LNCaP clone FGC (cell line): ENCODE results near the gene TMPRSS6.

ENCODE experiments used
- DNase-seq: peaks from one replicate; pipeline ENCODE4 v3.0.0-alpha.2; 2011; ENCODE audit warnings: low read depth
- H3K4me3 ChIP-seq: 2 replicates; pipeline ENCODE4 v1.5.1; 2011; ENCODE audit warnings: mild to moderate bottlenecking, low read depth, low read length, control low read depth
- TF ChIP-seq, protein P1 (sequence below): IDR thresholded peaks from 2 replicates; pipeline ENCODE4 v1.5.1; 2012; ENCODE audit warnings: mild to moderate bottlenecking; ENCODE audit not compliant: control insufficient read depth, insufficient read depth; ENCODE audit errors: extremely low read depth

The TMPRSS6 gene

DNA sequence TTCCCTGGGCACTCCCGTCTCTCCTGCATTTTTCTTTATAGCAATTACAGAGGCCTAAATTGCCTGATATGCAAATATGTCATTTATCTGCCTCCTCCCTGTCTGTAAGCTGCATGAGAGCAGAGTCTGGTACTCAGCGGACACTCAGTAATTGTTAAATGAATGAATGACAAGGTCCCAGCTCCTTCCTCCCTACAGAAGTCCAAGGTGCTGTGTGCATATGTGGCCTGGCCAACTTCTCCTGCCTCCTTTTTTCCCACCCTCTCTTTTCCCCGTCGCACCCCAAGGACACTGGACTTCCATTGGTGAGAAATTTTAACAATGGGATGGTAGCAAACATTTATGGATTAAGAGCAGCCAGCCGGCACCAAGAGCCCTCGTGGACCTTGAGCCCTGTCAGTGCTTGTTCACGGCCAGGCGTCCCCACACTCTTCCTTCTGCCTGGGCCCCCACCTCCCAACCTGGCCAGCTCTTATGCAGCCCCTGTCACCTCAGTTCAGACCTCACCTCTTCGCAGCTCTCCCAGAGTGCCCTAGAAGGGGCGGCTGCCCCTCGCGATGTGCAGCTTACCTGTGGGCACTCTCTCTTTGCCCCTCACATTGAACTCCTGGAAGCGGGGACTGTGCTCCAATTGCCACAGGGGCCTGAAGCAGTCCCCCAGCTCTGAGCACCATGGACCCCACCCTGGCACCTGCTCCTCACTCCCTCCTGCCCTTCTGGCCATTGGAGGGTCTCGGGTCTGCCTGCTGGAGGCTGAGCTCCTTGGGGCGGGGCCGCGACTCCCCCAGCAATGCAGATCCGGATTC, 1.5 kb downstream of the TMPRSS6 start:
- no peak for DNase-seq
- TF ChIP-seq, protein P1, sequence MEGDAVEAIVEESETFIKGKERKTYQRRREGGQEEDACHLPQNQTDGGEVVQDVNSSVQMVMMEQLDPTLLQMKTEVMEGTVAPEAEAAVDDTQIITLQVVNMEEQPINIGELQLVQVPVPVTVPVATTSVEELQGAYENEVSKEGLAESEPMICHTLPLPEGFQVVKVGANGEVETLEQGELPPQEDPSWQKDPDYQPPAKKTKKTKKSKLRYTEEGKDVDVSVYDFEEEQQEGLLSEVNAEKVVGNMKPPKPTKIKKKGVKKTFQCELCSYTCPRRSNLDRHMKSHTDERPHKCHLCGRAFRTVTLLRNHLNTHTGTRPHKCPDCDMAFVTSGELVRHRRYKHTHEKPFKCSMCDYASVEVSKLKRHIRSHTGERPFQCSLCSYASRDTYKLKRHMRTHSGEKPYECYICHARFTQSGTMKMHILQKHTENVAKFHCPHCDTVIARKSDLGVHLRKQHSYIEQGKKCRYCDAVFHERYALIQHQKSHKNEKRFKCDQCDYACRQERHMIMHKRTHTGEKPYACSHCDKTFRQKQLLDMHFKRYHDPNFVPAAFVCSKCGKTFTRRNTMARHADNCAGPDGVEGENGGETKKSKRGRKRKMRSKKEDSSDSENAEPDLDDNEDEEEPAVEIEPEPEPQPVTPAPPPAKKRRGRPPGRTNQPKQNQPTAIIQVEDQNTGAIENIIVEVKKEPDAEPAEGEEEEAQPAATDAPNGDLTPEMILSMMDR = no peak
- no peak overlapping the region for H3K4me3 ChIP-seq

DNA sequence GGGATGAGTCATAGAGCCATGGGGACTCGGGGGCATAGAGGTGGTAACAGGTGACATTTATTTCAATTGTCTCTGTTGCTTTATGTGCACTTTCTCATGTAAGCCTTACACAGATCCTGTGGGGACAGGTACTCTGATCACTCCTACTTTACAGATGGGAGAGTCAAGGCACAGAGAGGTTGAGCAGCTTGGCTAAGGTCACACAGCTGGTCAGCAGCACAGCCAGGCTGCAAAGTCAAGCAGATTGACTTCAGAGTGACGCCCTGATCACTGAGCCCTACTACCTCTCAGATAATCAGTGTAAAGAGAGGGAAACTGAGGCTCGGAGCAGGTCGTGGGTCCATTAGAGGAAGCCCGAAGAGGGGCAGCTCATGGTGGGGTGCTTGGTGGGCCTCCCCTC, 3.5 kb downstream of the TMPRSS6 start:
- TF ChIP-seq, protein P1 = no peak
- no peak for DNase-seq

DNA sequence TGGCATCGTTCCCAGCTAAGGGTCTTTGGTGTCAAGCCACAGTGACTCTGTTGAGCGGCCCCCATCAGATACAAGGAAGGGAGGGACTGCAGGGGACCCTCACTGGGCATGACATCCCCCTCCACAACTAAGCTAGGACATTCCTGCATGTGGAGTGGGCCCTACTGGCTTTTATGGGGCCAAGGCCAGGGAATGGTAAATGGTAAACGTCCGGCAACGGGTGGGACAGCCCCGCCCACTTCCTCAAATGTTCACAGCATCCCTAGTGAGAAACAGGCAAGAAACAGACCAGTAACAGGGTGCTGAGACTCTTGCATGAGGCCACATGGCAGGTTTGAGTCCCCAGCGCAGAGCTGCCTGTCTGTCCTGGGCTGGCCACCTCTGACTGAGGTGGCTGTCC, 4.4 kb downstream of the TMPRSS6 start:
- no peak overlapping the region for H3K4me3 ChIP-seq
- TF ChIP-seq, protein P1 = no peak
- no peak for DNase-seq

More for the DNA sequence above, 3.5 kb downstream of the TMPRSS6 start:
- H3K4me3 ChIP-seq = no peak overlapping the region

DNA sequence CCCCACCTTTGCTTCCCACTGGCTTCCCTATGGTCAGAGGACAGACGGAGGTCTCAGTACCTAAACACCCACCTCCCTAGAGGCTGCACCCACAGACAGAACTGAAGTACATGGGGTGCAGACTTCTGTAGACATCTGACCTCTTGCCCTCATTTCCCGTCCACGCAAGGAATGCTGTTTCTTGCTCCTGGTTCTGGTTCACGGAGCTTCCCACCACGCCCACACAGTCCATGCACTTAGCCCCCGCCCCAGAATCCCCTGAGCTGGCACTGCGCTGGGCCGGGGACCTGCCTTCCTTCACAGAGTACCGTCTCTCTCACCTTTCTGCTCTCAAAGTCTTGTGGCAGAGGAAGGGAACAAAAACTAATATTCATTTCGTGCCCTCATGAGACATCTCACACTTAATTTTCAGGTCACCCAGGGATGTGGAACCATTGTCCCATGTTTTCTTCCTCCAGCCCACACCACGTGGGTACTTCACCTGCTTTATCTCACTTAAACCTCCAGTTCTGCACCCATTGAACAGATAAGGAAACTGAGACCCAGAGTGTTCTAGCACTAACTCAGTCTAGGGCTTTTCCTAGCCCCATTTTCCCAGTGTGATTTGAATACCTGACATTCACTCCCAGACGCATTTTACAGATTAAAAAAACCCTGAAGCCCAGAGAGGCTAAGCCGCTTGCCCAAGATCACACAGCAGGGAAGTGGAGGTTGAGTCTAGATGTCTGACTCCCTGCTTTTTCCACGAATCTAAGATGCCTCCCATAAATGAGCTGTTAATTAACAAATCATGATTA, 5.7 kb downstream of the TMPRSS6 start:
- DNase-seq = no peak
- H3K4me3 ChIP-seq = no peak overlapping the region
- TF ChIP-seq, protein P1 = no peak

DNA sequence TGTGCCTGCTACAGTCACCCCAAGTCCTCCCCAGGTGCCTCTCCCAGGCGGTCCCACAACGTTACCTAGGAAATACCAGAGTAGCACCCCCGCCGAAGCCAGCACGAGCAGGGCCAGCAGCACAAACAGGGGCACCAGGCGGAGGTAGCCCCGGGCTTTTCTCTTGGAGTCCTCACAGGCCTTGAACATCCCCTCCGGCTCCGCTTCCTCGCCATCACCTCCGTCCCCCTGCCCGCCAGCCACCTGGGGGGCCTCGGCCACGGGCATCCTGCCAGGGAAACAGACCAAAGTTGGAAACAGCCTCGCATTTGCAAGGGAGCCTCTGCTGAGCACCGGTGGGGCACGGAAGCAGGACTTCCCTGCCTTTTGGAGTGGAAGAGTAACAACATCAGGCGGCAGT, 6.4 kb downstream of the TMPRSS6 start:
- H3K4me3 ChIP-seq = no peak overlapping the region
- TF ChIP-seq, protein P1 = no peak

DNA sequence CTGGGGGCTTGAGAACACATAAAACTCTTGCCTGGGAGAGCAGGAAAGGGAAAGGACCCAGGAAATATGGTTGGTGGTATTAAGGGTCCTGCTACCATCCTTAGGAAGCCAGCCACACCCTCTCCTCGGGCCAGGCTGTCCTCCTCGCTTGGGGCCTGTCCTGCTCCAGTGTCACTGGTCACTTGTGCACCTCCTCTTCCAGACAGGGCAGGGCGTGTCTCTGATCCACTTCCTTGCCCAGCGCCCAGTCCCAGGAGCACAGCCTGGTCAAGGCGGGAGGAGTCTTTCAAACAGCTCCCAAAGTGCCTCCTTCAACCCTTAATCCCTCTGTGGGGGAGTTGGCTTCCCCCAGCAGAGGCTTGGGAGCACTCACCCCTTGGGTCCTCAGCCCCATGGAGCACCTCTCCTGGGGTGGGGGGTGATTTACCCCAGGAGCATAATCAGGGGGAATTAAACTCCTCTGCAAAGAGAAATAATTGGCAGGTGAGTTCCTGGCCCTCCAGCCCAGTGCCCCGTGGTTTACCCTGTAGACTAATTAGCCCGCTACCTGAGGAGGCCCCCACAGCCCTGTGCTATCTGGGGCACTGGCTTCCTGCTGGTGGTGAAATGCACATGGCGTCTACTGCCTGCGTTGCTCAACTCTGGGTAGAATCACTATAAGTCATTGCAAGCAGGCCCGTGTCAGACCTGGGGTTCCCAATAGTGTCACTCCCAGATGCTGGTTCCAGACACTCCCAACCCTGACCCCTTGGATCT, 8.0 kb downstream of the TMPRSS6 start:
- TF ChIP-seq, protein P1 = no peak
- no peak for DNase-seq
- H3K4me3 ChIP-seq = no peak overlapping the region

More for the DNA sequence above, 6.4 kb downstream of the TMPRSS6 start:
- no peak for DNase-seq
